HG03108 (cell line): ENCODE data around the gene MIPEP.
A peak's percentile ranks its signal among the peaks of the same experiment; 100 is the strongest.

Experiments
- ATAC-seq: cut with Tn5 transposase; IDR thresholded peaks from one replicate; pipeline ENCODE4 v1.9.1; 2021; ENCODE audit warnings: moderate library complexity; ENCODE audit not compliant: unreplicated experiment

MIPEP gene

GRCh38 chr13:23811366-23812062 is 77.7 kb downstream of the MIPEP start:
- ATAC-seq: no peak

- ATAC-seq: no peak
Measured at GRCh38 chr13:23810685-23811240, 78.4 kb downstream of the MIPEP start.

GRCh38 chr13:23808803-23809202 is 80.4 kb downstream of the MIPEP start:
- no peak for ATAC-seq

GRCh38 chr13:23806874-23807526 is 82.2 kb downstream of the MIPEP start:
- ATAC-seq: no peak

GRCh38 chr13:23805821-23806220 is 83.4 kb downstream of the MIPEP start:
- ATAC-seq: no peak

GRCh38 chr13:23805122-23805521 is 84.1 kb downstream of the MIPEP start:
- ATAC-seq: no peak

- no peak for ATAC-seq
Measured at GRCh38 chr13:23804166-23804565, 85.0 kb downstream of the MIPEP start.

GRCh38 chr13:23801141-23801540 is 88.1 kb downstream of the MIPEP start:
- no peak for ATAC-seq

GRCh38 chr13:23799945-23800344 is 89.3 kb downstream of the MIPEP start:
- ATAC-seq: peak; percentile 92

- no peak for ATAC-seq
Measured at GRCh38 chr13:23797276-23797903, 91.8 kb downstream of the MIPEP start.

GRCh38 chr13:23796551-23796950 is 92.6 kb downstream of the MIPEP start:
- no peak for ATAC-seq

GRCh38 chr13:23794267-23795161 is 94.7 kb downstream of the MIPEP start:
- ATAC-seq: no peak

GRCh38 chr13:23793711-23794110 is 95.5 kb downstream of the MIPEP start:
- no peak for ATAC-seq

- no peak for ATAC-seq
Measured at GRCh38 chr13:23792680-23793079, 96.5 kb downstream of the MIPEP start.

- ATAC-seq: no peak
Measured at GRCh38 chr13:23790577-23791170, 98.5 kb downstream of the MIPEP start.

- ATAC-seq: no peak
Measured at GRCh38 chr13:23789576-23790346, 99.4 kb downstream of the MIPEP start.

- ATAC-seq: no peak
Measured at GRCh38 chr13:23788459-23788858, 100.7 kb downstream of the MIPEP start.

GRCh38 chr13:23787464-23787863 is 101.7 kb downstream of the MIPEP start:
- no peak for ATAC-seq

GRCh38 chr13:23786607-23787006 is 102.6 kb downstream of the MIPEP start:
- ATAC-seq: no peak

- no peak for ATAC-seq
Measured at GRCh38 chr13:23778879-23779278, 110.3 kb downstream of the MIPEP start.
